NCI-H748 (cell line): Measurements from ENCODE around the gene SLC25A28.
"Not testable (repeated sequence)": the region's sequence is repeated elsewhere in the genome, so short reads cannot be mapped to it uniquely, and the experiment has no call there.

Experiments
- DNase-seq: peaks from one replicate; lab custom pipeline; 2025; ENCODE audit not compliant: unreplicated experiment; lab: John Stamatoyannopoulos, UW

The SLC25A28 gene

GRCh38 chr10:99628923-99629624 is 8.8 kb upstream of the SLC25A28 start:
- DNase-seq: no peak

DNA sequence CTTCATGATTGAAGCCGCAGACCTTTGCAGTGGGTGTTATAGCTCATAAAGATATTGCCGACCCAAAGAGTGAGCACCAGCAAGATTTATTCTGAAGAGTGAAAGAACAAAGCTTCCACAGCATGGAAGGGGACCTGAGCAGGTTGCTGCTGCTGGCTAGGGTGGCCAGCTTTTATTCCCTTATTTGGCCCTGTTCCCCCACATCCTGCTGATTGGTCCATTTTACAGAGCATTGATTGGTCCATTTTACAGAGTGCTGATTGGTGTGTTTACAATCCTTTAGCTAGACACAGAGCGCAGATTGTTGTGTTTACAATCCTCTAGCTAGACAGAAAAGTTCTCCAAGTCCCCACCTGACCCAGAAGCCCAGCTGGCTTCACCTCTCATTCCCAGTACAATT is 4.9 kb upstream of the SLC25A28 start:
- DNase-seq: not testable (repeated sequence)

GRCh38 chr10:99623919-99624318 is 3.7 kb upstream of the SLC25A28 start:
- DNase-seq: no peak

DNA sequence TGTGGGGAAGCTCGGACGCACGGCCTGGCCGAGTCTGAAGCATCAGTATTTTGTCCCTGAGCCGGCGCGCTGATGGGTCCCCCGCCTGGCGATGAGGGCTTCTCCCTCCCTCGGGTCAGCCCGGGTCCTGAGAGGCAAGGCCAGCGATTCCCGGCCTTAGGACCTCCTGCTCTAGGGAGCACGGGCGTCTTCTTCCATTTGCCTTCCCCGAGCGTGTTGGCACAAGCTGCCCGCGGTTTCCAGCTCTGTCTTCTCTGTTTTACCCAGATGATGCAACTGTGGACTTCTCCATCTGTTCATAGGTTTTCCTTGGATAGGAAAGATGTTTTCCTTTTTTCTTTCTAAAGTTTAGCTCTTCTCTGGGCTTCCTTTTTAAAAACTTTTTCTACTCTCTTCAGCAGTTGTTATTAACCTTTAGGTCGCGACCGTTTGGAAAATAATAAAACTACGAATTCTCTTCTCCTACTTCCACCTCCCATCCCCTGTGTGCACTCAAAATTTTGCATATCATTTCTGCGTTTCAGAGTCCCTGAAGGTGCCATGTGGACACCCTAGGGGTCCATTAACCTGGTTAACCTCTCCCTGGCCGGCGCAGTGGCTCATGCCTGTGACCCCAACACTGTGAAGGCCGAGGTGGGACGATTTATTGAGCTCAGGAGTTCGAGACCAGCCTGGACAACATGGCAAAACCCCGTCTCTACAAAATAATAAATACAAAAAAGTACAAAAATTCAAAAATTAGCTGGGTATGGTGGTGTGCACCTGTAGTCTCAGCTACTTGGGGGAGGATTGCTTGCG is 1.4 kb upstream of the SLC25A28 start:
- no peak for DNase-seq

GRCh38 chr10:99620711-99621453 is 643 bp upstream of the SLC25A28 start:
- DNase-seq: peak; percentile 78

GRCh38 chr10:99619090-99619800 is 994 bp downstream of the SLC25A28 start:
- DNase-seq: no peak

DNA sequence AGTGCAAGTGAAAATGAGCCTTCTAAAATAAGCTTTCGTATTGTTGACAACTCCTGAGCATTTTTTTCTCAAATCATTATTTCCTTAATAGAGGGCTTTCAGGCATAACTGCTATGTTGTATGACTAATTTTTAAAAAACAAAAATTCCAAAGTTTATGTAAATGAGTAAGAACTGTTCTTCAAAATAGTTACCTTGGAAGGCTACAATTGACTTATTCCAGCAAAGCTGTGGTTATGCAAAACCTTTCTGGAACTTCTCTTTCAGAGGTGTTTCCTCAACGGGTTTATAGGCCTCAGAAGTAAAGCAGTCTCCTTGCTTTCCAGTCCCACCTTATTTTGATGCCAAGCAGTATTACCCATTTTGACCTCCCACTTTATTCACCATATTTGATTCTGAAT is 2.5 kb downstream of the SLC25A28 start:
- DNase-seq: no peak

GRCh38 chr10:99615426-99615825 is 4.8 kb downstream of the SLC25A28 start:
- no peak for DNase-seq

GRCh38 chr10:99612167-99612831 is 7.9 kb downstream of the SLC25A28 start:
- peak; percentile 46 for DNase-seq

GRCh38 chr10:99611326-99611725 is 8.9 kb downstream of the SLC25A28 start:
- DNase-seq: no peak

DNA sequence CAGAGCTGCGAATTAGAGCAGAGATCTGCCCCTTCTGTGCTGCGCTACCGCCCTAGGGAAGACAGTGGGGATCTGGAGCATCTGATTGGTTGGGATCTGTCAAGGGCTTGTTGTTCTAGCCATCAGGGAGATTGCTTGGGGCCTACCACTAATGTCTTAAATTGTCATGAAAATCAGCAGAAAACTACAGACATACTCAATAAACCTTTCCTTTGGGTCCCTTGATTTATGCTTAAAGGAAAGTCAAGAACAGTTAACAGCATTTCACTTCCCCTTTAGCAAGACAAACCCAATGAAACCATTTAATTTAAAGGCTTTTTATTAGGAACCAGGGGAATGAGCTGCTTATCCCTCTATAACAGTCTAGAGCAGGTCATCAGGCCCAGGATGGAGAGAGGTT is 10.0 kb downstream of the SLC25A28 start:
- DNase-seq: no peak

GRCh38 chr10:99609186-99609585 is 11.1 kb downstream of the SLC25A28 start:
- no peak for DNase-seq

DNA sequence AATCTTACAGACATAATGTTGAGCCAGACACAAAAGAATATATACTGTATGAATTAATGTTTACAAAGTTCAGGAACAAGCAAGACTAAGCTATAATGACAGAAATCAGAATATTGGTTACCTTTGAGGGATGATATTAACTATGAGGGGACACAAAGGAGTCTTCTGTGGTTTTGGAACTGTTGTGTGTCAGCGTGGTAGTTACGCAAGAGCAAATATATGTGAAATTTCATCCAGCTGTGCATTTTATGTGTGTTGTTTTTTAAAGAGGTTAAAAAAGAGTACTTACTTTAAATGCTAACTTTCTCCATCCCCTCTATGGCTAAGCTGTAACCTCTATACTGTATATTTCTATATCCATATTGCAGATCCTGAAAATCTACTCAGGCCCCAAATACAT is 14.9 kb downstream of the SLC25A28 start:
- no peak for DNase-seq

DNA sequence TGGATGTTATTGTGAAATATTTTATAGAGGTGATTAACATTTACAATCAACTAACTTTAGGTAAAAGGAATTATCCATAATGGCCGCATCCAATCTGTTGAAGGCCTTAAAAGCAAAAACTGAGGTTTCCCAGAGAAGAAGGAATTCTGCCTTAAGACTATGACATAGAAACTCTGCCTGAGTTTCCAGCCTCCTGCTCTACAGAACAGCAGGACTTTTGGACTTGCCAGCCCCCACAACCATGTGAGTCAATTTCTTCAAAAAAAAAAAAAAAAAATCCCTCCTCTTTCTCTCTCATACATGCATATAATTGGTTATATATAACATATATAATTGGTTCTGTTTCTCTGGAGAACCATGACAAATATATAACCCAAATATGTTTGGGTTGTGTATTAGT is 15.4 kb downstream of the SLC25A28 start:
- no peak for DNase-seq

GRCh38 chr10:99598781-99599509 is 21.3 kb downstream of the SLC25A28 start:
- DNase-seq: no peak

DNA sequence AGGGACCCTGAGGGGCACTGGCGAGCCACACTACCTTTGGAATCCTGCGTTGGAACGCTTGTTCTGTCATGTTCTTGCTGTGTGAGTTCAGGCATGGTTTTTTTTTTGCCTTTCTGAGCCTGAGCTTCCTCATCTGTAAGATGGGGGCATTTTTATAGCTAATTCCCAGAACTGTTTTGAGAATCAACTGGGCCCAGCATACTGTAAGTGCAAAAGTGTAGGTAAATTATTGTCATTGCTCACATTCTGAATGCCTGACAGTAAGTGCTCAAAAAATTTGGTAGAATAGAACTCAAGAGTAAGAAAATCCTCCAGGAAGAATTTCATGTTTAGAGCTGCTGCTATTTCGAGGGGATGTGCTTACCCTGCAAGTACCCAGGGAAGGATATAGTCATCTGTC is 22.2 kb downstream of the SLC25A28 start:
- no peak for DNase-seq

DNA sequence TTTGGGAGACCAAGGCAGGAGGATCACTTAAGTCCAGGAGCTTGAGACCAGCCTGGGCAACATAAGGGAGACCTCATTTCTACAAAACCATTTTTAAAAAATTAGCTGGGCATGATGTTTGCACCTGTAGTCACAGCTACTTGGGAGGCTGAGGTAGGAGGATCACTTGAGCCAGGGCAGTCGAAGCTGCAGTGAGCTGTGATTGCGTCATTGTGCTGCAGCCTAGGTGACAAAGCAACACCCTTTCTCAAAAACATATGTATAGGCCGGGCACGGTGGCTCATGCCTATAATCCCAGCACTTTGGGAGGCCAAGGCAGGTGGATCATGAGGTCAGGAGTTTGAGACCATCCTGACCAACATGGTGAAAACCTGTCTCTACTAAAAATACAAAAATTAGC is 23.5 kb downstream of the SLC25A28 start:
- not testable (repeated sequence) for DNase-seq

- no peak for DNase-seq
Measured at GRCh38 chr10:99595770-99596465, 24.3 kb downstream of the SLC25A28 start.

GRCh38 chr10:99595236-99595635 is 25.0 kb downstream of the SLC25A28 start:
- DNase-seq: no peak
